SK-N-MC (cell line): Measurements from ENCODE around the gene MRPL21.

ENCODE experiments used
- EZH2 ChIP-seq: fragments of 200-600 bp; sonication (generic); IDR thresholded peaks from one replicate; pipeline ENCODE4 v1.6.1; 2017; ENCODE audit warnings: antibody characterized with exemption
- POLR2AphosphoS5 ChIP-seq: IDR thresholded peaks from 2 replicates; pipeline ENCODE4 v1.6.1; 2012; ENCODE audit warnings: mild to moderate bottlenecking, low read depth, low read length, borderline replicate concordance

DNA sequence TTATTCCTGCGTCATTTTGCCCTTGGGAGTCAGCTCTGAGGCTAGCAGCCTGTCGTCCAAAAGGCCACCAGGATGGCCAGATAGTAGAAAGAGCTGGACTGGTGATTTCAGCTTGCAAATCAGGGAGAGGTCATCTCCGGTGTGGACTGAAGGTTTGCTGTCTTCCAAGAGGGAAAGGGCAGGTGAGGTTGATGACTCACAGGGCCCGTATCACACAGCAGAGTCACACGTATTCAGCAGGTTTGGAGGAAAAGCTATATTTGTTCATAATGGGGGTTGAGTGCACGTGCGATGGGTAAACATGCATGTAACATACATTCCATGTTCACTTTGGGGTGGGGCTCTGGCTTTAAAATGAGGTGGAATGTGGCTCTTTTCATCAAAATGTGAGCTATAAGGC, 25.6 kb downstream of the MRPL21 start:
- TF ChIP-seq EZH2 (no peak), POLR2AphosphoS5 (no peak)
